Mucosa of rectum (tissue), 2 donors: ENCODE measurements around the gene PDIA2.

Experiments
- H3K27ac ChIP-seq, 2 donors: one replicate each; pipeline ENCODE4 v1.7.0; 2013; ENCODE audit warnings: inconsistent platforms in 2 of 2, low read depth in 2 of 2, low read length in 2 of 2
- H3K27me3 ChIP-seq, 2 donors: one replicate each; pipeline ENCODE4 v1.7.0; 2013; ENCODE audit warnings: low read length in 2 of 2; ENCODE audit not compliant: control insufficient read depth in 2 of 2, insufficient read depth in 2 of 2
- H3K36me3 ChIP-seq, 2 donors: one replicate each; pipeline ENCODE4 v1.7.0; 2013; ENCODE audit warnings: low read length in 2 of 2; ENCODE audit not compliant: control insufficient read depth in 2 of 2, insufficient read depth in 2 of 2
- H3K4me1 ChIP-seq, 2 donors: one replicate each; pipeline ENCODE4 v1.7.0; 2013; ENCODE audit warnings: low read length in 2 of 2, mild to moderate bottlenecking in 1 of 2; ENCODE audit not compliant: control insufficient read depth in 2 of 2, insufficient read depth in 2 of 2
- H3K4me3 ChIP-seq, 2 donors: one replicate each; pipeline ENCODE4 v1.7.0; 2013; ENCODE audit warnings: low read length in 2 of 2
- H3K9ac ChIP-seq, 2 donors: one replicate each; pipeline ENCODE4 v1.7.0; 2013; ENCODE audit warnings: low read length in 2 of 2, low read depth in 1 of 2, mild to moderate bottlenecking in 1 of 2
- H3K9me3 ChIP-seq, 2 donors: one replicate each; pipeline ENCODE4 v1.7.0; 2013; ENCODE audit warnings: low read length in 2 of 2; ENCODE audit not compliant: control insufficient read depth in 2 of 2
- donor health status: healthy.
- donor health status: Normal muscosa, but diverticular disease.

The PDIA2 gene

DNA sequence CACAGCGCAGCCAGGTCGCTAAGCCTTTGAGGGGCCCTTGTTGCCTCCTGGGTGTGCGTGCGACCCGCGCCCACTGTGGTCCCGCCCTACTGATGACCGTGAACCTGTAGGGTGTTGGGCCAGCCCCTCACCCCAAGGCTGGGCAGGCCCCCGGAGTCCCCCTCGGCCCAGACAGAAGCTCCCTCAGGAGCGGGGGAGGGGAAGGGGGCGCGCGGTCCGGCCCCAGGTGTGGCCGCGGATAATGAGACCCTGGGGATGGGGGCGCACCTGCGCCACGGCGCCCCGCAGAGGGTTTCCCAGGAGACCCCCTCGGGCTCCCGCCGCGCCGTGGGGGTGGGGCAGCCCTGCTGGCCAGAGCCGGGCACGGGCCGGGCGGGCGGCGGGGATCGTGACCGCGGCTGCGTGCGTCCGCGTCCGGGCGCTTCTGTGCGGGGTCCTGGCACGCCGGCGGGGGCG, 2.9 kb upstream of the PDIA2 start:
- no peaks in the 10 kb centered on the region for H3K36me3 ChIP-seq
- H3K27ac ChIP-seq, result no peak overlapping the region
- H3K27me3 ChIP-seq, result peaks cover 4 to 8% of the 10 kb centered on the region in 2 donors
- peaks cover 3 to 5% of the 10 kb centered on the region in 2 donors for H3K4me1 ChIP-seq
- no peak overlapping the region for H3K4me3 ChIP-seq
- H3K9me3 ChIP-seq, result no peaks in the 10 kb centered on the region
- H3K9ac ChIP-seq, result no peak overlapping the region

GRCh38 chr16:280552-280951, 2.4 kb upstream of the PDIA2 start, which contains the start of gene ARHGDIG:
ARHGDIG (plus strand) TSS chr16:280591; CDS start chr16:280681, 90 bp downstream.
- H3K9ac ChIP-seq, result no peak within 1 kb of the TSS

GRCh38 chr16:280991-281659, 1.8 kb upstream of the PDIA2 start:
- Histone ChIP-seq H3K9ac (no peak overlapping the region), H3K4me3 (no peak overlapping the region), H3K27ac (no peak overlapping the region), H3K9me3 (no peaks in the 10 kb centered on the region), H3K27me3 (peaks cover 4 to 6% of the 10 kb centered on the region in 2 donors), H3K4me1 (peaks cover 0 to 2% of the 10 kb centered on the region in 2 donors), H3K36me3 (no peaks in the 10 kb centered on the region)

More at GRCh38 chr16:280552-280951, 2.4 kb upstream of the PDIA2 start, which contains the start of gene ARHGDIG:
- H3K9me3 ChIP-seq, result no peaks in the 10 kb centered on the region
- peaks cover 0 to 2% of the 10 kb centered on the region in 2 donors for H3K4me1 ChIP-seq
- peaks cover 4 to 6% of the 10 kb centered on the region in 2 donors for H3K27me3 ChIP-seq
- H3K27ac ChIP-seq, result no peak within 1 kb of the TSS
- no peaks in the 10 kb centered on the region for H3K36me3 ChIP-seq
- H3K4me3 ChIP-seq, result no peak within 1 kb of the TSS

GRCh38 chr16:281660-282255, 1.2 kb upstream of the PDIA2 start:
- Histone ChIP-seq H3K9me3 (no peaks in the 10 kb centered on the region), H3K27ac (no peak overlapping the region), H3K4me3 (no peak overlapping the region), H3K4me1 (peaks cover 0 to 2% of the 10 kb centered on the region in 2 donors), H3K9ac (no peak overlapping the region), H3K36me3 (no peaks in the 10 kb centered on the region), H3K27me3 (peaks cover 2 to 3% of the 10 kb centered on the region in 2 donors)

- H3K27ac ChIP-seq, result no peak overlapping the region
- no peaks in the 10 kb centered on the region for H3K9me3 ChIP-seq
- H3K27me3 ChIP-seq, result peaks cover 2 to 3% of the 10 kb centered on the region in 2 donors
- no peak overlapping the region for H3K9ac ChIP-seq
- no peak overlapping the region for H3K4me3 ChIP-seq
- no peaks in the 10 kb centered on the region for H3K36me3 ChIP-seq
- peaks cover 0 to 2% of the 10 kb centered on the region in 2 donors for H3K4me1 ChIP-seq
These were observed 473 bp upstream of the PDIA2 start for GRCh38 chr16:282491-282890.

DNA sequence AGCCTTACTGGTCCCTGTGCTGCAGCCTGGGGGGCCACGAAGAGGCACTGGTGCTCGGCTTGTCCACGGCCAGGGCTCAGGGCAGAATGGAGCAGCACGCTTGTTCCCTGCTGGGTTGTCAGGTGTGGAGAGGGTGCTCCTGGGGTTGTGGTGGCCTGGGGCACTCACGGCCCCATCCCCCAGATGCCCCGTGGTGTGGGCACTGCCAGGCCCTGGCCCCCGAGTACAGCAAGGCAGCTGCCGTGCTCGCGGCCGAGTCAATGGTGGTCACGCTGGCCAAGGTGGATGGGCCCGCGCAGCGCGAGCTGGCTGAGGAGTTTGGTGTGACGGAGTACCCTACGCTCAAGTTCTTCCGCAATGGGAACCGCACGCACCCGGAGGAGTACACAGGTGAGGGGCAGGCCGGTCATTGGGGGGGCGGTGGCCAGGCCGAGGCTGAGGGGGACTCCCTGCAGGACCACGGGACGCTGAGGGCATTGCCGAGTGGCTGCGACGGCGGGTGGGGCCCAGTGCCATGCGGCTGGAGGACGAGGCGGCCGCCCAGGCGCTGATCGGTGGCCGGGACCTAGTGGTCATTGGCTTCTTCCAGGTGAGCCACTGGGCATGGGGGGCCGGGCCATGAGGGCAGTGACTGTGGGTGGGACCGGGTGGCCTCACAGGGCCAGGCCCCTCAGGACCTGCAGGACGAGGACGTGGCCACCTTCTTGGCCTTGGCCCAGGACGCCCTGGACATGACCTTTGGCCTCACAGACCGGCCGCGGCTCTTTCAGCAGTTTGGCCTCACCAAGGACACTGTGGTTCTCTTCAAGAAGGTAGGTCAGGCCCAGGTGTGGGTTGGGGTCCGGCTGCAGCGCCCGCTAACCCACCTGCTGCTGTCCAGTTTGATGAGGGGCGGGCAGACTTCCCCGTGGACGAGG, 1.5 kb downstream of the PDIA2 start:
- no peak overlapping the region for H3K4me3 ChIP-seq
- H3K9ac ChIP-seq, result no peak overlapping the region
- H3K9me3 ChIP-seq, result no peaks in the 10 kb centered on the region
- H3K4me1 ChIP-seq, result peaks cover 0 to 2% of the 10 kb centered on the region in 2 donors
- H3K27me3 ChIP-seq, result peaks cover 0 to 3% of the 10 kb centered on the region in 2 donors
- peaks cover 9 to 14% of the 10 kb centered on the region in 2 donors for H3K36me3 ChIP-seq
- no peak overlapping the region for H3K27ac ChIP-seq

- Histone ChIP-seq H3K9ac (no peak overlapping the region), H3K27ac (no peak overlapping the region), H3K27me3 (peaks cover 0 to 3% of the 10 kb centered on the region in 2 donors), H3K4me3 (no peak overlapping the region), H3K4me1 (peaks cover 0 to 2% of the 10 kb centered on the region in 2 donors), H3K36me3 (peaks cover 12 to 17% of the 10 kb centered on the region in 2 donors), H3K9me3 (no peaks in the 10 kb centered on the region)
These were observed 2.4 kb downstream of the PDIA2 start for GRCh38 chr16:285146-286055.

- H3K9ac ChIP-seq, result no peak overlapping the region
- no peak overlapping the region for H3K27ac ChIP-seq
- H3K27me3 ChIP-seq, result peaks cover 0 to 3% of the 10 kb centered on the region in 2 donors
- no peaks in the 10 kb centered on the region for H3K9me3 ChIP-seq
- peaks cover 19 to 25% of the 10 kb centered on the region in 2 donors for H3K36me3 ChIP-seq
- H3K4me3 ChIP-seq, result no peak overlapping the region
- H3K4me1 ChIP-seq, result no peaks in the 10 kb centered on the region
These were observed 3.7 kb downstream of the PDIA2 start for GRCh38 chr16:286491-287297.
